Occipital lobe (tissue), 2 donors: ENCODE data around the gene ASAH2B. TPM values are rescaled to one million over a fixed set of nuclear protein-coding genes. Genes with fewer than 3 reads are reported as not detected.
"Not testable (repeated sequence)": the region's sequence is repeated elsewhere in the genome, so short reads cannot be mapped to it uniquely, and the experiment has no call there.

ENCODE experiments used
- DNase-seq: peaks from one replicate; lab custom pipeline; 2025; lab: John Stamatoyannopoulos, UW
- total RNA-seq: library from RNA; depleted of rRNA; stranded (reverse); fragments of >200 nt; gene quantifications from one replicate; pipeline ENCODE4 v1.2.3, GENCODE V29; 2014

Gene ASAH2B
- 9.8 TPM for total RNA-seq

- peak; percentile 76 for DNase-seq
Observed at GRCh38 chr10:50739618-50740292, at the start of gene ASAH2B. Gene ASAH2B, plus strand, starts transcription at chr10:50739936. Its CDS starts 5,195 bp downstream, at chr10:50745131.

DNA sequence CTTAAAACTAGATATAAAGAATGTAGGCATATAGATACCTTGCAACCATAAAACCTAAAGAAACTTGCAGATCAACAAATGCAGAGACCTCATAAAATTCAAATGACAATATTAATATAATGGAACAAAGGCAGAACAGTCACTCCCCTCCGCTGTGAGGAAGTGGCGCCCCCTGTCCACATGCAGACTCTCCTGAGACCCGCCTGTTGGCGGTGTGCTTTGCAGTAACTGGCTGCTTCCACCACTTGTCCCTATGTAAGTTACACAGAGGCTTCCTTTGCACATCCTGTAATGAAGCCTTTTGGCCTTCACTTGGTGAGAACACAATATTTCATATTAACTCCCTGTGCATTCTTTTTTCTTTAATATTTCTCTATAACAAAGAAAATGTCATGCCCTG lies 41.9 kb upstream of the ASAH2B start:
- DNase-seq = not testable (repeated sequence)

- not testable (repeated sequence) for DNase-seq
Observed at GRCh38 chr10:50701947-50702346, 37.8 kb upstream of the ASAH2B start.

GRCh38 chr10:50702997-50703396 lies 36.7 kb upstream of the ASAH2B start:
- DNase-seq = not testable (repeated sequence)

DNA sequence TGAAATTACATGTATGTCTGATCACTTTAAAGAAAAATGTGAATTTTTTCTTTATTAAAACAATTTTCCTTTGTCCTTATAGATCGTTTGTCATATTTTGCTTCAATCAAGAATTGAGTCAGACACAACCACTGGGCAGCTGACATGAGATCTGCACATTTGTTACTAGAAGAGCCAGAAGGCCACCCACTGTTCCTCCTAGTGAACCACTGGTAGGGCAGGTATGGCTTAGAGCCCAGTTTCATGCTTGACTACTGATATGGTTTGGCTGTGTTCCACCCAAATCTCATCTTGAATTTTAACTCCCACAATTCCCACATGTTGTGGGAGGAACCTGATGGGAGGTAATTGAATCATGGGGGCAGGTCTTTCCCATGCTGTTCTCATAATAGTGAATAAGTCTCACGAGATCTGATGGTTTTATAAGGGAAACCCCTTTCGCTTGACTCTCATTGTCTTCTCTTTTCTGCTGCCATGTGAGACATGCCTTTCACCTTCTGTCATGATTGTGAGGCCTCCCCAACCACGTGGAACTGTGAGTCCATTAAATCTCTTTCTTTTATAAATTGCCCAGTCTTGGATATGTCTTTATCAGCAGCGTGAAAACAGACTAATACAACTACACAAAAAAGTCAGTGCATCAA lies 35.2 kb upstream of the ASAH2B start:
- not testable (repeated sequence) for DNase-seq

- DNase-seq = not testable (repeated sequence)
Observed at GRCh38 chr10:50706006-50706405, 33.7 kb upstream of the ASAH2B start.

DNA sequence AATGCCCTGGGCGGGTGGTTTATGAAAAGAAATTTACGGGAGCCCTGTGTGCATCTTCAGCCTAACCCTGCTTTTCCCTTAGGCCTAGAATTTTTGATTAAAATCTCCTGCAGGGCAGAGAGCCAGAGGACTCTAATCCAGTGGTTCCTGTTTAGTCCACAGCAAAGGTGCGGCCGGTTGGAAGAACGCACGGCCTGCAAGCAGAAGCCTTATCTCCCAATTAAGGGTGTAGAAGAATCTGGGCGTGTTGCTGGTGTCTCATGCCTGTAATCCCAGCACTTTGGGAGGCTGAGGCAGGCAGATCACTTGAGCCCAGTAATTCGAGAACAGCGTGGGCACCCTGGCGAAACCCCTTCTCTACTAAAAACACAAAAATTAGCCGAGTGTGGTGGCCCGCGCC lies 29.5 kb upstream of the ASAH2B start:
- not testable (repeated sequence) for DNase-seq

DNA sequence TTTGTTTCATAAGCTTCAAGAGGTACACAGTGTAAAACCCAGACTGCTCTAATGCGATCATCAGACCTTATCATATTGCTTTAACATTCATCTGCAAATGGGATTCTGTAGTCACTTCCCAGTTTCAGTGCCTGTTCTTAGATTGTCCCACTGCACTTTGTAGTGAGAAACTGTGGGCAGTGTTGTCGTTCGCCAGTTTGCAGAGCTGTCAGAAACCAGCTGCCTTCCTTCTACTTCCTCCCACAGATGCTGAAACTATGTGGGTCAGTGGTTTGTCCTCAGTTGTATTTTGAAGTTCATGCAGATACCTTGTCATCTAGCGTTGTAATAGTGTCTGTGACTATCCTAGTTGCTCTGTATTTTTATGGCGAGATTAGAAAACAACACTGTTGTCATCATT lies 15.9 kb upstream of the ASAH2B start:
- peak; percentile 5 for DNase-seq

DNA sequence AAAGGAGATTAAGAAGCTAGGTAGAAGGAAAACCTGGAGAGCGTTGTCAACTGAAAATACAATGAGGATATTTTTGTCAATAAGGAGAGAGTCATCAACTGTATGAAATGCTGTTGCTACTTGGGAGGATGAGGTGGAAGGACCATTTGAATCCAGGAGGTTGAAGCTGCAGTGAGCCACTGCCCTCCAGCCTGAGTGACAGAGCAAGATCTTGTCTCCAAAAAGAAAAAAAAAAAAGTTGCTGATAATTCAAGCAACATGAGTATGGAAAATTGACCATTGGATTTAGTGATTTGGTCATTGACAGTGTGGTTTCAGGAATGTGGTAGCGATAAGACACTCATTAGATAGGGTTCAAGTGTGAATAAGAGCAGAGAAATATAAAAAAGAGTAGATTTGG lies 11.6 kb upstream of the ASAH2B start:
- DNase-seq = not testable (repeated sequence)

GRCh38 chr10:50738987-50739617 lies 634 bp upstream of the ASAH2B start:
- DNase-seq = not testable (repeated sequence)

GRCh38 chr10:50740293-50740648 lies 535 bp downstream of the ASAH2B start:
- no peak for DNase-seq

GRCh38 chr10:50742820-50743219 lies 3.1 kb downstream of the ASAH2B start:
- DNase-seq = not testable (repeated sequence)

DNA sequence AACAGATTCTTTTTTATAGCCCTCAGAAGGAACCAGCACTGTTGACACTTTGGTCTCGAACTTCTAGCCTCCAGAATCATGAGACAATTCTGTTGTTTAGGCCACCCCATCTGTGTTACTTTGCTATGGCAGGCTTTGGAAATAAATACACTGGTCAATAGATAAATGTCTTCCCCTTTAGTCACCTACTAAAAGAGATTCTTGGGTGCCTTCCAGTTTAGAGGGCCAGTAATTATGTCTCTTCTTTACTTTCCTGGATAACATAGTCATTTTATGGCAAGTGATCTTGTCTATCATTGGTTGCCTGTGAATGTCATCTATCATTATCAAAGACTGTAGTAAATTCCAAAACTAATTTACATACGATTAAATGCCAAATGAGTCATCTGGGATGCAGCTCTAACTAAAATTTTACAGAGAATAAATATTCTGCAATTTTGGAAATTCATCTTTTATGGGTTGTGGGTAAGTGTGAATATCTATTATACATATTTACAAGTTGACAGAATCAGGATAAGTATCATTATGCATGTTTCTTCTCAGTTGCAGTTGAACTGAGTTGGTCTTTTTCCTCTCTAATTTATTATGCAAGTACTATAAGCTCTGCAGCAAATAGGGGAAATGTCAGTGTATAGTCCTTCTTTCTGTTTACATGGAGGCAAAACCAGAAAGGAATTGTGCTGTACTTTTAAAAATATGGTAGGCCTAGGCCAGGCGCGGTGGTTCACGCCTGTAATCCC lies 27.2 kb downstream of the ASAH2B start:
- DNase-seq = not testable (repeated sequence)

- DNase-seq = not testable (repeated sequence)
Observed at GRCh38 chr10:50772042-50772441, 32.3 kb downstream of the ASAH2B start.

DNA sequence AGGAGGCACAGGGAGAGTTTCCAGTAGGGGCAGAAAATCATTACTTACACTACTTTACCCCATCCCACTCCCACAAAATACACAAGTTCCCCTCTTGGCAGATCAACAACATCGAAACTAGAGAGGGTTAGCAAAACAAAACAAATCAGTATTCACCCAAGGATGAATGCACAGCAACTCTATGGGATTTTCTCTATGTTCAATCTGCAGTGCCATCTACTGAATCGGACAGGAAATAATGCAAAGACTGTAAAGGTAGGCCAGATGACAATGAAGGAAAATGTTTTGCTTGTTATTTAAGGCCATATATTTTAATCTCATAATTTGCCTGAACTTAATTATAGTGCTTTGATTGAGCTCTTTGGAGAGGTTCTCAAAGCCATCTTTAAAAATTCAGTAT lies 35.1 kb downstream of the ASAH2B start:
- not testable (repeated sequence) for DNase-seq

- not testable (repeated sequence) for DNase-seq
Observed at GRCh38 chr10:50780036-50780435, 40.3 kb downstream of the ASAH2B start.

DNA sequence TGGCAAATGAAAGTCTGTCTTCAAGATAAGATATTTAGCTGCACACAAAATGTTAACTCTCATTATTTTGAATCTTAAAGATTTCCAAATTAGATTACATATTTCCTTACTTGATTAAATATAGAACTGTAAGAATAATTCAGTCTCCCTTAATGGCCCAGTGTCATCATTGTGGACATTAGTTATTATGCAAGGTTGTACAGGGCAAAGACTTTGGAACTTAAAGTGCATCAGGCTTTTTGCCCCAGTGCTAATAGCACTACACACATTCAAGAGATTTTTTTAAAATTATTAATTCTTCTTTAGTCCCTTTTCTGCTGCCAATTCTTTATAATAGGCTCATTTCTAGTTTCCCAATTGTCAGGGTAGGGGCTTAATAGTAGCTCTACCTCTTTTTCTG lies 42.3 kb downstream of the ASAH2B start:
- DNase-seq = not testable (repeated sequence)

- DNase-seq = not testable (repeated sequence)
Observed at GRCh38 chr10:50787962-50788361, 48.2 kb downstream of the ASAH2B start.

GRCh38 chr10:50788951-50789945 lies 49.5 kb downstream of the ASAH2B start:
- DNase-seq = no peak

DNA sequence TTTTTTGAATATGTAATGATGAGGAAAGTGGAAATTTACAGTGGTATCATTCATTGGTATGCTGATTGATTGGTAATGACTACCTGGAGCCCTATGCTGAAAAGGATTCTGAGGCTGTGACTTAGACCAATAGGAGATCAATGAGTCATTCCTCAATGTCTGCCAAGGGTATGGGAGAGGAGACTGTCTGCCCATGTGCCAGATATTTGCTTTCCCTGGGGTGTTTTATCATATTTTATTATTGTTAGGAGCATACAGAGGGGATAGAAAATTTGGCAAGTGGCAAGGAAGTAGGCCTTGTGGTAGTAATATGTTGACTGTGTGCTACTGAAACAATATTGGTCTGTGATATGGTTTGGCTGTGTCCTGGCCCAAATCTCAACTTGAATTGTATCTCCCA lies 54.8 kb downstream of the ASAH2B start:
- no peak for DNase-seq

DNA sequence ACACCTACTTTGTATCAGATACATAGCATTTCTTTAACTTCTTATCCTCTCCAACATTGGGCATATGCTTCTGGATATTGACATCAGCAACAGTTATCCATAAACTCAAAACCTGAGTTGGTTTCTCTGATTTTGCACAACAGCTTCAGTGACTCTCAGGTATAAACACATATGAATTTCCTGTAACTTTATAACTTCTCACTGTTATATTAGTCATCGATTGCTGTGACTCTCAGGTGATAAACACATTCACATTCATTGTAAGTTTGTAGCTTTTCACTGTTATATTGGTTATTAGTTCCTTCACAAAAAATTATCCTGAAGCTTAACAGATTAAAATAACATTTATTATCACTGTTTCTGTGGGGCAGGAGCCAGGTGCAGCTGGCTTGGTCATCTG lies 57.0 kb downstream of the ASAH2B start:
- DNase-seq = no peak
